Hematopoietic multipotent progenitor cell (in vitro differentiated cells): ENCODE results near the gene JMJD4. TPM values are rescaled to one million over a fixed set of nuclear protein-coding genes. Genes with fewer than 3 reads are reported as not detected.

Source experiments
- DNase-seq, 3 donors: peaks; one replicate each; pipeline ENCODE4 v3.0.0-alpha.2; 2011 to 2015; ENCODE audit warnings: low read depth in 2 of 3, low spot score in 2 of 3
- total RNA-seq: library from RNA; depleted of rRNA; stranded (reverse); fragments of >200 nt; gene quantifications from one replicate; pipeline ENCODE4 v1.2.3, GENCODE V29; 2012

The JMJD4 gene
- total RNA-seq, 1 donor, result 53.3 TPM

DNA sequence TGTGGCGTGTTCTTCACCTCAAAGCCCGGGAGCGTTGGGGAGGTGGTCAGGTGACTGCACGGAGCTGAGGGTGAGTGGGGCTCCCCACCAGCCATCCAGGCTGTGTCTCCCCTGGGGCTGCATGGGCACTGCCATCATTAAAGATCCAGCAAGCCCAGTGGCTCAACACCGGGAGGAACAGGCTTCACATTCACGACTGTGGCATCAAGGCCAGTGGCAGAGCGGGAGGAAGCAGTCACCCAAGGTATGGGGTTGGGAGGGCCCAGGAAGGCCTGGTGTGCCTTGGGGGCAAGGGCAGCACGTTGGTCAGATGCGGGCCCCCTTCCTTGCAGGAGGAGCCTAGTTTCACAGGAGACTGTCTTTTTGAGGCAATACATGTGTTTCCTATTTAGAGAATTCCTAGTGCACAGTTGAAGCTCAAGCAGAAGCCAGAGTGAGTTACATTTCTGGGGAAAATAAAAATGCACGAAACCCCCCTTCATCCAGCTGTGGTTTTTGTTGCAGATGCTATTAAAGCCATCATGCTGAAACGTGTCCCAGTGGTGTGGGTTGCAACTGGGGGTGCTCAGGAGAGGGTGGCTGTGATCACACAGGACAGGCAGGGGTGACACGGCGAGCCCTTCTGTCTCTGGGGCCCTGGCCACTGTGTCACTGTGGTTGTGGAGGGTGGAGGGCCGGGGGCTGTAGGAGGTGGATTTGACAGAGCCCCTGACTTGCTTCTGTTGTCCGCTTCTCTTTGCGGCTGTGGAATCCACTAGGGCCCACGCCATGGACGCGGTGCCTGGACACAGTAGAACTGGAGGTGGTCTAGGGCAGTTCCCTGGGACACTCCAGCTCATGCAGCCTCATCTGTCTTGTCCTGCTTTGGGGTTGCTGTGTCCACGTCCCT, 34.2 kb upstream of the JMJD4 start:
- no peak for DNase-seq

DNA sequence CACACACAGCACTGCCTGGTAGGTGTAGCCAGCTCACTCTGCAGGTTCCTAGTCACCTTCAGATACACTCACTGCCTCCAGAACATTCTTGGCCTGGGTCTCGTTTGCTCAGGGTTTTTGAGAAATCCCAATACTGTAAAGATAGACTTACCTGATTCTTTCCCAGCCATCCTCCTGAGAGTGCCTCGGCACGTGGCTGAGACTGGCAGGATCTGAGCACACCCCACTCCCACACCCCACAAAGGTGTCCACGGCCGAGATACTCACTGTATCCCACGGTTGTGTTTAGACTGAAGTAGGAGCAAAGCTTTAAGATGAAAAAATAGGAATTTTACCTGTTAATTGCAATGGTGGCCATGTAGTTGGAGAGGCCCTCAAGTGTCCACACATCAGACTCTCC, 33.5 kb upstream of the JMJD4 start:
- DNase-seq, result no peak

DNA sequence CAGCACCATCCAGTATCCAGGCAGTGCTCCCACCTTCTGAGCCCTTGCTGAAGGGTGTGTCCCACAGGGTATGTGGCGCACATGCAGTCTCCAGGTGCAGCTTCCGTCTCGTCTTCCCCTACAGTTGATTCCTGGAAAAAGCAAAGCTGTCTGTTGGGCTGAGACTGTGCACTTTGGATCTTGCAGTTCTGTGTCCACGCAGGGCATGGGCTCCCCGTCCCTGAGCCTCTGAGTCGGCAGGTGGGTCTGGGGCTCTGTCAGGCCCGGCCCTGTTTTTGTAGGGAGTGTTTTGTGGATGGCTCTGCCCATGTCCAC, 33.0 kb upstream of the JMJD4 start:
- no peak for DNase-seq

DNA sequence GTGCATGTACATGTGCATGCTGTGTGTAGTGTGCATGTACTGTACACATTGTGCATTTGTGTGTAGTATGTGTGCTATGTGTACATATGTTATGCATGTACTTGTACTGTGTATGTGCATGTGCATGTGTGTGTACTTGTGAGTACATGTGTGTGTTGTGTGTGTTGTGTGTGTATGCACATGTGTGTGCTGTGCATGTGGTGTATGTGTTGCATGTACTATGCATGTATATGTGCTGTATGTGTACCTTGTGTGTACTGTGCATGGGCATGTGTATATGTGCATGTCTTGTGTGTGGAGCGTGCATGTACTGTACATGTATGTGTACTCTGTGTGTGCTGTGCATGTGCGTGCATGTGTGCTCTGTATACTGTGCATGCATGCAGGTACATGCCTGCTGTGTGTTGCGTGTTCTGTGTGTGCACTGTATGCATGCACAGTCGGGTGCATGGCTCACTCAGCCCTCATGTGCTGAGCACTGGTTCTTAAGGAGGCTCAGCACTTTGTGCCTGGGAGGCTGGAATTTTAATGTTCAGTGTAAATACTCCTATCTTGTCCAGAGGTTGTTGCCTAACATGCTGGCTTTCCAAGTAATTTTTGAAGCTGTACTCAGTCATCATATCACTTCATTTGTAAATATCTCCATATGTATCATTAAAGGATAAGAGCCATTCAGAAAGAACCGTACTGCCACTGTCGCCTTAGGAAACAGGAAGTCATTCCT, 32.5 kb upstream of the JMJD4 start:
- DNase-seq, result no peak

DNA sequence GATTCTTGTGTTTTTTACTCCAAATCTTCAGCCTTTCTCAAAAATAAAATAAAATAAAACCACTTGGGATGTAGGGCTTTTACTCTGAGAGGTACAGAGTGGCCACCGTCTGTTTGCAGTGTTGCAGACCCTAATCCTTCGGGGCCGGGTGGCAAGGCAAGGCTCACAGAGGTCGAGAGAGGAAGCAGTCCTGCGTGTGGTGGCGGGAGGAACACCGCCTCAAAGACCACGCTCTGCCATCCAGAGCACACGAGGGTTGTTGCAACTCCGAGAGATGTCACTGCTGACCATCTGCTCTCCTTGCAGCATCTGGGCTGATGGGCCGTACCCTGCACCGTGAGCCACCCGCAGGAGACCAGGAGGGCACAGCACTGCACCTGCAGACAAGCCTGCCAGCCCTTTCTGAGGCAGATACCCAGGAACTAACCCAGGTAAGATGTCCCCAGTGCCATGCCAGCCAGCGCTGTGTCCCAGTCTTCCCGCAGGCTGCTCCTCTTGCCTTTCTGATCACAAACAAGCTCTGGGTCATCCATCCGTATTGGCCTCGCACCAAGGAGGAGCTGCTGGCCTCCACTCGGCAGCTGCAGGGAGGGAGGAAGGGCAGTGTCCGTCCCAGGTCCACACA, 31.7 kb upstream of the JMJD4 start:
- no peak for DNase-seq

DNA sequence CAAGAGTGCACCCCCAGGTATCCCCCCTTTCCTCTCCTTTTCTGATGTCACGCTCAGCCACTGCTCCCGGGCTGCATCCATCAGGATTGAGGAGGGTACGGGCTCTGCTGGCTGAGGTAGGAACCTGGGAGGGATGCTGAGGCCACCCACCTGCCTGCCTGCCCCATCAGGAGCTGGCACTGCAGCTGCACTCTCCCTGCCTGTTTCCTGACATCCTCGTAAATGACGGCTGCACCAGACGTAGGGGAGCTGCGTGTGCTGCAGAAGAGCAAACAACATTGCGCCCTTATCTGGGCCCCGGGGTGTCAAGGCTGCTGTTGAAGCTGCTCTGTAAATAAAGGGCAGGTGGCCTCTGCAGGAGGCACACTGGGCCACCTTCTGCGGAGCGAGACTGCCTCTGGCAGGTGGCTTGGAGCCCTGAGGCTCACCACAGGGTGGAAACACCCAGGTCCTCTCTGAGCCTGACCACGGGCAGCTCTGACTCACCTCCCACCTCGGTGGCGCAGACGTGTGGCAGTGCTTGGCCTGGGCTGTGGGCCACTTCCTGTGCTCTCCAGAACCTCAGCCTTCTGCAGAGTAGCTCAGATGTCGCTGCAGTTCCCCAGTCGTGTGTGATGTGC, 31.0 kb upstream of the JMJD4 start:
- peak in 2 of 3 donors; percentile 73 to 87 for DNase-seq

DNA sequence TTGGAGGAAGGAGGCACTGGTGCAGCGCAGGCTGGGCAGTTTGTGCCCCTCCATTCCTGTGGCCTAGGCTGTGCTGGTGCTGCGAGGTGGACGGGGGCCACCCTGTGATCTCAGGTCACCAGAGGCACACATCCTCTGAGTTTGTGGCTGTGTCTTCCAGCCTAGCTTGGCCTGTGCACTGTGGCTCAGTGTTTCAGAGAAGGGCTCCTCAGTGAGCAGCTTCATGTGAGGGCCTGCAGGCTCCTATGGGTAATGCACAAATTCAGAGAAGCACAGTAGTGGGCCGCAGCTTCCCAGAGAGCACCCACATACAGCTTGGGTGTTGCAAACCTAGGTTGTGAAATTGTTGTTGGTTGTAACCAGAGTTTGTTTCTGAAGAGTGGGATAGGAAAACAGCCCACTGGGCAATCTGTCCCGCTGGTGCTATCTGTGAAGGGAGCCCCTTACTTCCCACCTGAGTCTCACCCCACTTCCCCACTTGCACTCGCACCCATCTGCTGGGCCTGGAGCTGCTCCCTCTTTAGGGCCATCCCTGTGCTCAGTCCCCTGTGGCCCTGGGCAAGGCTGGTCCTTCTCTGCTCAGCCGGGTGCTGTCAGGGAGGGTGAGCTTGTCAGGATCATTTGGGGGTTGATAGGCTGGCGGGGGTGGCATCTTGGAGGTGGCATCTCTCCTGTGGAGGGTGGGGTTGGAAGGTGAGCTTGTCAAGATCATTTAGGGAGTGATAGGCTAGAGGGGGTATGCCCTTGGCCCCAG, 30.3 kb upstream of the JMJD4 start:
- no peak for DNase-seq

DNA sequence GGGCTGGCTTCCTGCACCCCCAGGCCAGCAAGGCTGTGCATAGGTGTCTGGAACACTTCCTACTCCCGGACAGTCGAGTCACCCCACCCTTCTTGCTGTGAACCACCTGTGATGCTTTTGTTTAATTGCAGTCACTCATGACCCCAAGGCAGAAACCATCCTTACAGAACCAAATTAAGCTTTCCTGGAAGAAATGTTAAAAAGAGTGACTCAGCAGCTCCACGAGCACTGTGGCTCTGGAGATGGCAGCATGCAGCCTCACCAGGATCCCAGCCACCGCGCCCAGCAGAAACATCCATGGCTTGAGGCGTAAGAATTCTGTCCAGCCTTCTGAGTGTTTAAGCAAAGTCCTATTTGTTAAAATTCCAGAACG, 28.9 kb upstream of the JMJD4 start:
- DNase-seq, result no peak

DNA sequence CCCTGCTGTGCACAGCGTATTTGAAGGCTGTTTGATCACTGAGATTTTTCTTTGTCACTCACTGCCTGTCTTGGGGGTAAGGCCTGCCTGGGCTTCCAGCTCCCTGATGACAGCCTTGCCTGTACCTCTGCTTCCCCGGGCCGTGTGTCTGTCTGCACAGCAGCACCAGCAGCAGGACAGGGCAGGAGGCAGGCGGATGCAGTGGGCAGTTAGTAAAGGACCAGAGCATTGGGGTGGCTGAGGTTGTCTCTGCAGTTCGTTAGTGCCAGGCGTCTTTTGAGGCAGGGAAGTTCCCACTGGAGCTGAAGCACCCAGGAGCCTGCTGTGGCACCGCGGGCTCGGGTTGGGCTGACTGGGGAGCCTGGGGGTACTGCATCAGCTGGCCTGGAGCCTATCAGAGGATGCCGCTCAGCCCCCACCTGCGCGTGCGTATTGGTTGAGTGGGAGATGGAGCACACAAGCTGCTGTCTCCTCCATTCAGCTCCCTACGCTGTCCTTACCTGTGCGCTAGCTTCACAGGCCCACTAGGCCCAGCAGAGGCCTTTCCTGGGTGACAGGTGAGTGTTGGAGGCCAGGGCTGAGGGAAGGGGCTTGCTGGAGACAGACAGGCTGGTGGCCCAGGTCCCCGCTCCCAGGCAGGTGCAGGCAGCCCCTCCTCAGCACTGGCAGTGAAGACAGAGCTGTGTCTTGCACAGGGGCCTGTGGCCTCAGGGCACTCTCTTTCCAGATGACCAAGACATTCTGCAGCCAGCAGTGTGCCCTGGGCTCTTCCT, 28.3 kb upstream of the JMJD4 start:
- no peak for DNase-seq

DNA sequence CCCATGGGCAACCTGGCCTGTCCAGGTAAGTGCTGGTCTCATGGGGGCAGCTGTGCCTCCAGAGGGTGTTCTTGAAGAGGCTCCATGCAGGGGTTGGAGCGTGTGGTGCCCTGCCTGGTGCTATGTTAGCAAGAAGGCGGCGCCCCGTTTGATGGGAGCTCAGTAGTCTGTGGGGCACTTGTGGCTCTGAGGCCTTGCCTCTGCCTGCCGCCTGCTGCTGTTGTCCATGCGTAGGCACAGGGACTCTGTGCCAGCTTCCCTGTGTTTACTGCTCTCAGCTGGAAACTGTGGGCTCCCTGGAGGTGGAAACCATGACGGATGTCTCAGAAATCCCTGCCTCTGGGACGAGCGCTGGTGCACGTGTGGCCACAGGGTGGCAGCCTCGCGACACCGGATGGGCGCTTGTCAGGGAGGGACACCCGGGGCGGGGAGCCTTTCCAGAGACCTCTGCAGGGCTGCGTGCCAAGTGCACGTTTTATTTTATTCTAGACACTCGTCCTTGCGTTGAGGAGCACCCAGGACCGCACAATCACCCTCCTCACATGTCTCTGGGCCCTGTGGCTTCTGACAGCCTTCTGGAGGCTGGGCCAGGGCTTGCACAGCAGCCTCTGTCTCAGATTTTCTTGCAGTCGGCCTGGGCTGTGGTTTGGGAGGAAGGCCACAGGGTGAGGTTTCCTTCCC, 27.3 kb upstream of the JMJD4 start:
- DNase-seq, result peak; percentile 67 to 88 (median 85)

DNA sequence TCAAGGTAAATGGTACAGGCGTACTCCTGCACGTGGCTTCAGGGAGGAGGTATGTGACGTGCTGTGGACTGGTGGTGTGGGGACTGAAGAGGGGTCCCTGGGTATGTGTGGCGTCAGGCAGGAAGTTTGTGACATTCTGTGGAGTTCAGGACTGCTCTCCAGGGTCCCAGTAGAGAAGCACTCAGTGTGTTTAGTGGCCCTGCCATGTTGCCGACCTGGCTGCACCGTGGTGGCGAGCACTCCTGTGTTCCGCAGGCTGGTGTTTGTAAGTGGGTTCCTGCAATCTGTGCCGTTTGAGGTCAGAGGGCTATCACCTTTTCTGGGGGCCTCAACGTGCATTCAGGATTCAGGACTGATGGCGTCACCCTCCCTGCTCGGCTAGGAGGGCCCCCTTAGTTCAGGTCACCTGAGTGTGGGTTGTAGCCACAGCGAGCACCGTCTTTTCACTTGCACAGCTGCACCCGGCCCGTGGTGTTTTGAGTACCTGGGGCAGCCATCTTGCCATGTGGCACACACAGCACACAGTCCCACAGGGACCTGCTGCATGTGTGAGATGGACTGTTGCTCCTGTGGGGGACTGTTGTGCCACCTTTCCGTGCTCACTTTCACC, 26.6 kb upstream of the JMJD4 start:
- no peak for DNase-seq

DNA sequence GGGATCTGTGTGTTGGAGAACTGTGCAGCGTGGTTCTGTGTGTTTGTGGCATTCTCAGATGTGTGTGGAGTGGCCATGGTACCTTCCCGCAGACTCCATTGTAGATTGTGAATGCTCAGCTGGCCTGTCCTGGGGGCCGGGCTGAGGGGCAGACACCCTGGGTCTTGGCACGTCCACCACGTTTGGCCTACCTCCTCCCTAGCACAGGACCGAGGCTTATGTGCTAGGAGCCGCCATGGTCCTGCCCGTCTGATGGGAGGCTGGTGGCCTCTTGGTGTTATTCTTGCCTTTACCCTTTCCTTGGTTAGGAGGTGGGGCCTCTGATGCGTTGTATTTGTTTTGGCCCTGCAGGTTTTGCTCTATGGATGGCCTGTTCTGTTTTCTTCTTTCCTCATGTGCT, 25.3 kb upstream of the JMJD4 start:
- no peak for DNase-seq

DNA sequence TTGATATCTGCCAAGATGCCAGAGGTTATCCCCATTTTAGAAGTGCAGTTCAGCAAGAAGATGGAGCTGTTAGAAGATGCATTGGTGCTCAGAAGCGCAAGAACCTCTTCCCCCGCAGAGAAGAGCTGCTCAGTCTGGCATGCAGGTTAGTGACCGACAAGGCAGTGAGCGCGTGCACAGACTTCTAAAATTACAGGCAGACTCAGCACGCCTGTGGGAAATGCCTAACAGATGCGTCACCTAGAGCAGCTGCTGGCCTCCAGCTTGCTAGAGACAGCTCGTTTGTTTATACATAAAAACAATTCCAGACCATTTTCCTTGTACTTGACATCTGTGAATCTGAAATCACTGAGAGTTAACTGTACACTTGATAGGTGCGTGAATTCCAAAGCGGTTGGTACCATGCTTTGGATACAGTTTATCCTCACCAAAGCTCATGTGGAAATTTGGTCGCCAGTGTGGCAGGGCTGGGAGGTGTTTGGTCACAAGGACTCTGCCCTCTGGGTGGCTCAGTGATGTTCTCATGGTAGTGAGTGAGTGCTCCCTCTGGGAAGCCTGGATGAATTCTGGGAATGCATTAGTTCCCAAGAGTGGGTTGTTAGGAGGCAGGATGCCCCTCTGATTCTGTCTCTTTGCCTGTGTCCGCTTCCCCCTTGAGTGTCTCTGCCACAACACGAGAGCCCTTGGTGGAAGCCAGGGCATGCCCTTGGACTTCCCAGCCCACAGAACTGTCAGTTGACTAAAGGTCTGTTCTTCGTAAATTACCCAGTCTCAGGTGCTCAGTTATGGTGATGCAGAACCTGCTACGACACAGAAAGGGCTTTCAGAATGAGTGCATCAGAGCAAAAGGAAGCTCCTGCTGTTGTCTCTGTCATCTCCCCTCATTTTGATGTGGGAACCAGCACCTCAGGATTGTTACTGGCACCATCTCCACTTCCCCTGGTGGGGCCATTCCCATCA, 24.5 kb upstream of the JMJD4 start:
- no peak for DNase-seq

DNA sequence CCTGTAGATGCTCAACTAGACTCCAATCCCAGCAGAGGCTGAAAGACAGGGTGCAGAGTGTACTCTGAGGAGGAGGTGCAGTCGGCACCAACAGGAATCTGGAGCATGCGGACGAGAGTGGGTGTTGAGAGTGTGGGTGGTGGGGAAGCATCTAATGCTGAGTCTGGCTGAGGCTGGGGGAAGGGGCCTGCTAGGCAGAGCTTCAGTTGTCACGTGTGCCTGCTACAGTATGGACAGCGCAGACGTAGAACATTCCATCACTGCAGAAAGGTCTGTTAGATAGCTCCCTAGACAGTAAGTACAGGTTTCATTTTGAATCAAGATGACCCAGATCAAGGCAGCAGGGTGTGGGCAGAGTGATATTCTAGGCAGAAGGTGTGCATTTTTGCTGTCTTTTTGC, 23.3 kb upstream of the JMJD4 start:
- DNase-seq, result no peak

DNA sequence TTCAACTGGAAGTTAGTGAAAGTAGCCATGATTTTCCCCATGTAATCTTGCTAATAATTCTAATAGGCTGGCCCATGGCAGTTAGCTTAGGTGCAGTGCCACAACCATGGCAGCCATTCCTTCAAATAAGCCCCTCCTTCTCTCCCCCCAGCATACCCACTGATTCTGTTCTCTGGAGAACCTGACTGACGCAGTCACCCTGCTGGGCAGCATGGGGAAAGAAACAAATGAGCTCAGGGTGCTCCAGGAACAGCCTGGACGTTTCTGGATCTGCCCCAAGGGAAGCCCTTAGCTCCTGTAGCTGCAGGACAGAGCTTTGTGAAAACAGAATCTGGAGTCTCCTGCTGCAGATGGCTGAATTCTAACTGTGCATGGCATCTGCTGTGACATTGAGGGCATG, 22.7 kb upstream of the JMJD4 start:
- DNase-seq, result no peak

DNA sequence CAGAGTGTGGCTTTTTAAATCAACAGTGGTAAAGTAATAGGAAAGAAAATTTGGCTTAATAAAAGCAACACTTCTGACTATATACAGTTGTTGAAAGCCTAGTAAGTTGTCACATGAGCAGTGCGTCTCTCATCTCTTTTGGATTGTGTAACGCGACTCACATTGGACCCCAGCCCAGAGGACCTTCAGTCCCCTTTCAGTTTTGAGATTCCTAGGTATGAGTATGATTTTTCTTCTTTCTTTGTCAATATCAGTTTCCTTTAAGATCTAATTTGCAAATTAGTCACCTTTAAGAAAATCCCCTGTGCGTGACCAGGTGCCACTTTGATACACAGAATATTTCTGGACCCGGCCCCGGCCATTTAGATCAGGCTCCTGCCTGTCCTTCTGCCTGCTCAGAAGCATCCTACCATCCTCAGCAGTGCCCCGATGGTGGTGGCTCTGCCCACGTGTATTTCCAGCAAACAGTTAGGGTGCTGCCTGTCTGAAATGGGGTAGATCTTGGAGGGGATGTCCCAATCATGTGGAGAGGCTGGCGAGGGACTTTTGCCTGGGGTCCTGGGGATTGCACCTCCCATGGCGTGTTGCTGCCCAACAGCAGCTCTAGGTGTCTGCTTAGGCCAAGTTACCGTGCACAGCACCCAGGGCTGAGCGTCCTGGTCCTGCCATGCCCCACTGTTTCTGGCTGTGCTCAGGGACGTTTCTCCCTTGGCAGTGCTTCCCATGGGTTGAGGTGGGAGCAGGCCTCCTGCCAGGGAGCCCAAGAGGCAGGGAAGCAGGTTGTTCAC, 21.3 kb upstream of the JMJD4 start:
- no peak for DNase-seq

DNA sequence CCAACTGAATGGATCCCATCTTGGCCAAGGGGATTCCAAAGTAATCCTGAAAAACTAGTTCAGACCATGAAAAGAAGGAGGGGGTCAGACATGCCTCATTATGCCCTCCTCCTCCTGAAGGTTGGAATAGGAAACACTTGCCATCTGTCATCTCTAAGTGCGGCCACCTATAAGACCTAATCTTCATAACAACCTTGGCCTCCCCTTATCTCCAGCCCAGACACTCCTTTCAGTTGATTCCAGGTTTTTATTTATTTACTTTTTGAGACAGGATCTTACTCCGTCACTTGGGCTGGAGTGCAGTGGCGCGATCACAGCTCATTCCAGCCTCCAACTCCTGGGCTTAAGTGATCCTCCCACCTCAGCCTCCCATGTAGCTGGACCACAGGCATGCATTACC, 19.9 kb upstream of the JMJD4 start:
- DNase-seq, result no peak
